NCI-H345 treated with DMSO at 0.1 percent for 48 hours (cell line): ENCODE data around the gene RAPGEF6.
"Not testable (repeated sequence)": the region's sequence is repeated elsewhere in the genome, so short reads cannot be mapped to it uniquely, and the experiment has no call there.

Experiments
- DNase-seq: peaks from one replicate; lab custom pipeline; 2025; ENCODE audit not compliant: unreplicated experiment; lab: John Stamatoyannopoulos, UW

Gene RAPGEF6

GRCh38 chr5:131389096-131389868 lies 245.7 kb downstream of the RAPGEF6 start:
- DNase-seq, result no peak

- no peak for DNase-seq
These were observed 247.8 kb downstream of the RAPGEF6 start for GRCh38 chr5:131387255-131387654.

GRCh38 chr5:131386779-131387178 lies 248.2 kb downstream of the RAPGEF6 start:
- peak; percentile 0 for DNase-seq

GRCh38 chr5:131386124-131386523 lies 248.9 kb downstream of the RAPGEF6 start:
- DNase-seq, result no peak

- DNase-seq, result no peak
These were observed 250.3 kb downstream of the RAPGEF6 start for GRCh38 chr5:131384616-131385214.

GRCh38 chr5:131384173-131384572 lies 250.9 kb downstream of the RAPGEF6 start:
- DNase-seq, result no peak

- DNase-seq, result peak; percentile 6
These were observed 252.3 kb downstream of the RAPGEF6 start for GRCh38 chr5:131382407-131383395.

- no peak for DNase-seq
These were observed 253.3 kb downstream of the RAPGEF6 start for GRCh38 chr5:131381777-131382176.

- DNase-seq, result no peak
These were observed 254.0 kb downstream of the RAPGEF6 start for GRCh38 chr5:131381021-131381420.

GRCh38 chr5:131380238-131380637 lies 254.8 kb downstream of the RAPGEF6 start:
- DNase-seq, result not testable (repeated sequence)

- no peak for DNase-seq
These were observed 255.3 kb downstream of the RAPGEF6 start for GRCh38 chr5:131379723-131380122.

- DNase-seq, result no peak
These were observed 256.1 kb downstream of the RAPGEF6 start for GRCh38 chr5:131378721-131379541.

GRCh38 chr5:131377785-131378325 lies 257.2 kb downstream of the RAPGEF6 start:
- no peak for DNase-seq

GRCh38 chr5:131377346-131377745 lies 257.7 kb downstream of the RAPGEF6 start:
- DNase-seq, result no peak

GRCh38 chr5:131375351-131375750 lies 259.7 kb downstream of the RAPGEF6 start:
- DNase-seq, result no peak
